Mononuclear cell (primary cell): ENCODE data around the gene DMKN. TPM values are rescaled to one million over a fixed set of nuclear protein-coding genes. Genes with fewer than 3 reads are reported as not detected.

Experiments used
- H3K27me3 ChIP-seq: 2 replicates; pipeline ENCODE4 v1.6.0; 2011; ENCODE audit warnings: low read length, control low read depth; ENCODE audit not compliant: insufficient read depth
- H3K4me1 ChIP-seq: 2 replicates; pipeline ENCODE4 v1.5.1; 2011; ENCODE audit warnings: mild to moderate bottlenecking, low read length, control low read depth; ENCODE audit not compliant: insufficient read depth
- H3K4me3 ChIP-seq: 2 replicates; pipeline ENCODE4 v1.5.1; 2011; ENCODE audit warnings: mild to moderate bottlenecking, low read length, moderate library complexity
- H3K9me3 ChIP-seq: 2 replicates; pipeline ENCODE4 v1.5.1; 2011; ENCODE audit warnings: low read depth, mild to moderate bottlenecking, control low read depth, low read length
- total RNA-seq: library from RNA; depleted of rRNA; stranded (reverse); fragments of >200 nt; gene quantifications from one replicate; pipeline ENCODE4 v1.2.3, GENCODE V29; 2012

Gene DMKN
- total RNA-seq, 1 donor, result not detected

DNA sequence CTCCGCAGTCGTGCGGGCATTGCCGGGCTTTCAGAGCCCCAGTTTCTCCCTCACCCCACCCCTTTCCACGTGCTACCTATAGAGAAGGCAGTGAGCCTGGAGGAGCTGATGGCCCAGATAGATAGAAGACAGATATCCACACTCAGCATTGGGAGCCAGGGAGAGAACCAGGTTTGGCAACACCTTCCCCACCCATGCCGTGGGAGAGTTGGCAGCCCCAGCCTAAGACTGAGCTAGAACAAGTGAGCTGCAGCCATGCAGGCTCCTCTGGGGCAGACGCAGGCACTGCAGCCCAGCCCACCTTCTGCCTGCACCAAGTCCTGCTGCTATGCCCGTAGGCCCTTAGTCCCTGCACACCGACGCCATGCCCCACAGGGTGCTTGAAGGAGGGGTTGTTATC lies 12.8 kb downstream of the DMKN start:
- Histone ChIP-seq H3K4me3 (no peak overlapping the region), H3K27me3 (no peaks in the 10 kb centered on the region), H3K4me1 (no peaks in the 10 kb centered on the region), H3K9me3 (no peaks in the 10 kb centered on the region)

GRCh38 chr19:35498984-35499527 lies 14.4 kb downstream of the DMKN start:
- no peaks in the 10 kb centered on the region for H3K9me3 ChIP-seq
- H3K4me3 ChIP-seq, result no peak overlapping the region
- H3K27me3 ChIP-seq, result no peaks in the 10 kb centered on the region
- peaks cover 3% of the 10 kb centered on the region for H3K4me1 ChIP-seq

DNA sequence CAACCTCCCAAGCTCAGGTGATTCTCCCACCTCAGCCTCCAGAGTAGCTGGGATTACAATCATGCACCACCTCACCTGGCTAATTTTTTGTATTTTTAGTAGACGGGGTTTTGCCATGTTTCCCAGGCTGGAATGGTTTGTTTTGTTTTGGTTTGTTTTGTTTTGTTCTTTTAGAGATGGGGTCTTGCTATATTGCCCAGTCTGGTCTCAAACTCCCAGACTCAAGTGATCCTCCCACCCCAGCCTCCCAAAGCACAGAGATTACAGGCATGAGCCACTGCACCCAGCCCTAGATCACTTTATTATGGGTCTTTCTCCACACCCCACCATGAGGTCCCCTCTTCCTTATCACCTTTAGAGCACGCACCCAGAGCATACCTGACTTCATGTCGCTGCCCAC lies 15.2 kb downstream of the DMKN start:
- no peaks in the 10 kb centered on the region for H3K27me3 ChIP-seq
- H3K4me1 ChIP-seq, result peaks cover 3% of the 10 kb centered on the region
- no peaks in the 10 kb centered on the region for H3K9me3 ChIP-seq
- H3K4me3 ChIP-seq, result no peak overlapping the region

GRCh38 chr19:35497406-35497805 lies 16.0 kb downstream of the DMKN start:
- Histone ChIP-seq H3K9me3 (no peaks in the 10 kb centered on the region), H3K27me3 (no peaks in the 10 kb centered on the region), H3K4me1 (peaks cover 3% of the 10 kb centered on the region), H3K4me3 (no peak overlapping the region)

GRCh38 chr19:35495107-35496064 lies 18.1 kb downstream of the DMKN start:
- H3K4me1 ChIP-seq, result peaks cover 3% of the 10 kb centered on the region
- H3K9me3 ChIP-seq, result no peaks in the 10 kb centered on the region
- H3K4me3 ChIP-seq, result no peak overlapping the region
- no peaks in the 10 kb centered on the region for H3K27me3 ChIP-seq

DNA sequence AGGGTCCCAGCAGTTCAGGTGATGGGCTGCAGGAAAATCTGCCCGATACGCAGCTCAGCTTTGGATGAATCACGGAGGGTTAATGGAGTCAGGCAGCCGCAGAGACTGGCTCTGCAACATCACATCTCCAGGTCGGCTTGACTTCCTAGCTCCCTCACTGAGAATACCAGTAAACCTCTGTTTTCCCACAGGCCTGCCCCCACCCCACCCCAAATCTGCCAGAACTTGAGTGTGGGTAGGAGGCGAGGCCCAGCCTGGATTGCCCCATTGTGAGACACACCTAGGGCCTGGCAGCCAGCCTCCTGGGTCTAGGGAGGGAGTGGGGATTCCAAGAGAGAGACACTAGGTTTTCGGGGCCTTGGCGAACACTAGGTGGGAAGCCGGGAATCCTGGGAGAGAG lies 19.5 kb downstream of the DMKN start:
- Histone ChIP-seq H3K27me3 (no peaks in the 10 kb centered on the region), H3K4me1 (peaks cover 3% of the 10 kb centered on the region), H3K4me3 (no peak overlapping the region), H3K9me3 (no peaks in the 10 kb centered on the region)

GRCh38 chr19:35491836-35492360 lies 21.6 kb downstream of the DMKN start:
- H3K4me1 ChIP-seq, result peaks cover 3% of the 10 kb centered on the region
- no peak overlapping the region for H3K4me3 ChIP-seq
- H3K27me3 ChIP-seq, result no peaks in the 10 kb centered on the region
- H3K9me3 ChIP-seq, result no peaks in the 10 kb centered on the region

GRCh38 chr19:35490364-35490763 lies 23.1 kb downstream of the DMKN start, which contains the start of gene KRTDAP:
KRTDAP (minus strand) TSS chr19:35490464; CDS start chr19:35490442, 22 bp downstream.
- Histone ChIP-seq H3K4me1 (peaks cover 3% of the 10 kb centered on the region), H3K4me3 (no peak within 1 kb of the TSS), H3K9me3 (no peaks in the 10 kb centered on the region), H3K27me3 (no peaks in the 10 kb centered on the region)

- H3K4me3 ChIP-seq, result no peak overlapping the region
- no peaks in the 10 kb centered on the region for H3K4me1 ChIP-seq
Measured at GRCh38 chr19:35488677-35489076, 24.8 kb downstream of the DMKN start.

DNA sequence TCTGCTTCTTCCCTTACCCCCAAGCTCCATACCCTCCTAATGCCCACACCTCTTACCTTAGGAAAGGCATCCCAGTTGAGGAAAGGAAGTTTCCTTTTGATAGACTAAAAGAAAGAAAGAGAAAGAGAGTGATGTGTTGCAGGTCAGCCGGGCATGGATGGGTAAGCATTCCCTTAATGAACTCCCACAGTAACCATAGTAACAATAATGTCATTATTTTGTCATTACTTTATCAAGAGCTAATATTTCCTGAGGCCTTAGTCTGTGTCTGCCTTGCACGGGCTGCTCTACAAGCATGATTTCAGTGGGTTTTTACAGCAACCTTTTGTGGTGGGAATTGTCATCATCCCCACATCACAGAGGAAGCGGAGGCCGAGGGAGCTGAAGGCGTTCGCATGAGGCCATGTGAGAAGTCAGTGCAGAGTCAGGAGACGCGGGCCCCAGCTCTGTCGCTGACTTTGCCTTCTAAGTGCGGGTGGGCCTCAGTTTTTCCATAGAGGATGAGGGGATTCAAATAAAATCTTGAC lies 25.7 kb downstream of the DMKN start:
- Histone ChIP-seq H3K4me1 (no peaks in the 10 kb centered on the region), H3K4me3 (no peak overlapping the region), H3K27me3 (no peaks in the 10 kb centered on the region), H3K9me3 (no peaks in the 10 kb centered on the region)

More at GRCh38 chr19:35488677-35489076, 24.8 kb downstream of the DMKN start:
- Histone ChIP-seq H3K9me3 (no peaks in the 10 kb centered on the region), H3K27me3 (no peaks in the 10 kb centered on the region)

DNA sequence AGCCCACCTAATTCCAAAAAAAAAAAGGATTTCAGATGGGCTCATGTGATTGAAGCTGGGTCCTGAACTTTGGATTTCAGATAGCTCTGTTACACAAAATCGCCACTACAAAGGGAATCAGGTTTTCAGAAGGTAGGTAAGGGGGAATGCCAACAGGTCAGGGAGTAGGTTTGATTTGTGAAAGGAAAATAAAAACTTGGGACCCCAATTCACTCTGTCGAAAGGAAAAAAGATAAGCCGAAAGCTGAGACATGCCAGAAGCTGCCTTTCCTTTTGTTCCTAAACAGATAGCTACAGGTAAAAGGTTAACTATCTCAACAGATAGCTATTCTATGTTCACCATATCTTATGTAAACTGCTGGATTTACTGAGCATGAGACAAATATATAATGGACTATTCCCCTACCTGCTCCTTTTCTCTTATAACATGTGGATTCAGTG lies 27.2 kb downstream of the DMKN start:
- Histone ChIP-seq H3K4me1 (no peaks in the 10 kb centered on the region), H3K4me3 (no peak overlapping the region), H3K27me3 (no peaks in the 10 kb centered on the region), H3K9me3 (no peaks in the 10 kb centered on the region)

- H3K9me3 ChIP-seq, result no peaks in the 10 kb centered on the region
- no peak overlapping the region for H3K4me3 ChIP-seq
- no peaks in the 10 kb centered on the region for H3K4me1 ChIP-seq
- H3K27me3 ChIP-seq, result no peaks in the 10 kb centered on the region
Measured at GRCh38 chr19:35484252-35485036, 29.0 kb downstream of the DMKN start.

DNA sequence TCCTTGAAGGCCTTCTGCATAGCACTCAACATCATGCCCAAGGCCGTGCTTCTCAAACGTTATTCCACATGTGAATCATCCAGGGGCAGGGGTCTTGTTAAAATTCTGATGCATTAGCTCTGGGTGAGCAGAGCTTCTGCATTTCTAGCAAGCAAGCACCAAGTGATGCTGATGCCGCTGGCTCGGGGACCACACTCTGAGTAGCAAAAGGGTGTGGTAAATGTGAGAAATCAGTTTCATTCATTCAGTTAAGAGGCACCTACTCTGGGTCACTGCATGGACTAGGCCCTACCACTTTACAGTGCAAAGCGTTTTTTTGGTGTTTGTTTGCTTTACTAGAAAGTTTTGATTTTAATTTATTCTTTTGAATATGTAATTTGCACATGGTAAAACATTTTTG lies 30.4 kb downstream of the DMKN start:
- no peak overlapping the region for H3K4me3 ChIP-seq
- H3K9me3 ChIP-seq, result no peaks in the 10 kb centered on the region
- H3K4me1 ChIP-seq, result no peaks in the 10 kb centered on the region
- H3K27me3 ChIP-seq, result no peaks in the 10 kb centered on the region

DNA sequence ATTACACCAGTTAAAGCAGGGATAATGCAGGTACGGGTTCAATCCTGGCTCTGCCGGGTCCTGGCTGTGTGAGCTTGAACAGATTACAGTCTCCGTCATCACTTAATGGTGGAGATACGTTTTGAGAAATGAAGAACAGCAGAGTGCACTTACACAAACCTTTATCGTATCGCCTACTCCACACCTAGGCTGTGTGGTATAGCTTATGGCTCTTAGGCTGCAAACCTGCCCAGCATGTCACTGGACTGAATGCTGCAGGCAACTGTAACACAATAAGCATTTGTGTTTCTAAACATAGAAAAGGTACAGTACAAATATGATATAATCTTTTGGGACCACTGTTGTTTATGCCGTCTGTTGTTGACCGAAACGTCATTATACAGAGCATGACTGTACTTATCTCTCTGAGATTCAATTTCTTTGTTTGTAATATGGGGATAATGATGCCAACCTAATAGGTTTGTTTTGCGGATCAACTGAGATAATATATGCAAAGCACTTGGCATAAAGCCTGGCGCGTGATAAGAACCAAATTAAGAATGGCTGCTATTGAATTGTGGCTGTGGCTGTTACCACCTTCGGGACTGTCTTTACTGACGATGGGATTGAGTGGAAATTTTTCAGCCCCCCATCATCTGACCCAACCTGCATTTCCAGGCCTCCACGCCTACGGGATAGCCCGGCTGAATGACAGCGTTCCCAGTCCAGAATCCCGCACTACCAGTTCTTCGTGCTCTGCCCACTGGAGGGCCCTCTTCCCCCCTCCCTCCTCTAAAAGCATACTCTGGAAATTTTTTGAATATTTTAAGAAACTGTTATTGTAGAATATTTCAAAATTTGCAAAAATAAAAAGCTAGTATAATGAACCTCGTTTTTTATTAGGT lies 34.4 kb downstream of the DMKN start:
- H3K4me3 ChIP-seq, result no peak overlapping the region
- no peaks in the 10 kb centered on the region for H3K9me3 ChIP-seq
- no peaks in the 10 kb centered on the region for H3K27me3 ChIP-seq
- H3K4me1 ChIP-seq, result no peaks in the 10 kb centered on the region
